Subcutaneous adipose tissue (tissue), 4 donors: ENCODE measurements around the gene TXNRD1. TPM values are rescaled to one million over a fixed set of nuclear protein-coding genes. Genes with fewer than 3 reads are reported as not detected.

ENCODE experiments used
- total RNA-seq, 4 donors: library from RNA; depleted of rRNA; stranded (reverse); fragments of >200 nt; gene quantifications; one replicate each; pipeline ENCODE4 v1.1.0, GENCODE V29; 2016
- TF ChIP-seq, protein P1 (sequence below): fragments of 450-650 bp; IDR thresholded peaks from one replicate; pipeline ENCODE4 v1.5.1; 2016; ENCODE audit warnings: low read depth, mild to moderate bottlenecking, control low read depth, antibody characterized with exemption, moderate library complexity

The TXNRD1 gene
- total RNA-seq, 4 donors from 2014 or later: 76.2 to 122 (median 83.3) TPM

DNA sequence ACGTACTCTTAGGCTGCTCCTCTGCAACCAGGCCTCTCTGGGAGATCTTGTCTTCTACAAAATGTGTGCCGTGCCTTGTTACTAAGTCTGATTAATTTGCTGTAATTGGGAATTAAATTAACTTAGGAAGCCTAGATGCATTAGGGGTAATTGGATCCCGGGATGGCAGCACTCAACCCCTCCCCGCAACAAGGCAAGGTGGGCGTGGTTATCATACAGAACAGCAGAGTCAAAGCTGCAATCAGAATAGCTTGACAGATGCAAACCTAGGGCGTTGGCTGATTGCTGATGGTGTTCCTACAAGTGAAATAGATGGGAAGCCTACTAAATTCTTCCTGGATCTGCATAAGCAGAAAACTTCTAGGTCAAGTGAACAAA is 43.0 kb upstream of the TXNRD1 start:
- TF ChIP-seq, protein P1, sequence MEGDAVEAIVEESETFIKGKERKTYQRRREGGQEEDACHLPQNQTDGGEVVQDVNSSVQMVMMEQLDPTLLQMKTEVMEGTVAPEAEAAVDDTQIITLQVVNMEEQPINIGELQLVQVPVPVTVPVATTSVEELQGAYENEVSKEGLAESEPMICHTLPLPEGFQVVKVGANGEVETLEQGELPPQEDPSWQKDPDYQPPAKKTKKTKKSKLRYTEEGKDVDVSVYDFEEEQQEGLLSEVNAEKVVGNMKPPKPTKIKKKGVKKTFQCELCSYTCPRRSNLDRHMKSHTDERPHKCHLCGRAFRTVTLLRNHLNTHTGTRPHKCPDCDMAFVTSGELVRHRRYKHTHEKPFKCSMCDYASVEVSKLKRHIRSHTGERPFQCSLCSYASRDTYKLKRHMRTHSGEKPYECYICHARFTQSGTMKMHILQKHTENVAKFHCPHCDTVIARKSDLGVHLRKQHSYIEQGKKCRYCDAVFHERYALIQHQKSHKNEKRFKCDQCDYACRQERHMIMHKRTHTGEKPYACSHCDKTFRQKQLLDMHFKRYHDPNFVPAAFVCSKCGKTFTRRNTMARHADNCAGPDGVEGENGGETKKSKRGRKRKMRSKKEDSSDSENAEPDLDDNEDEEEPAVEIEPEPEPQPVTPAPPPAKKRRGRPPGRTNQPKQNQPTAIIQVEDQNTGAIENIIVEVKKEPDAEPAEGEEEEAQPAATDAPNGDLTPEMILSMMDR: no peak

DNA sequence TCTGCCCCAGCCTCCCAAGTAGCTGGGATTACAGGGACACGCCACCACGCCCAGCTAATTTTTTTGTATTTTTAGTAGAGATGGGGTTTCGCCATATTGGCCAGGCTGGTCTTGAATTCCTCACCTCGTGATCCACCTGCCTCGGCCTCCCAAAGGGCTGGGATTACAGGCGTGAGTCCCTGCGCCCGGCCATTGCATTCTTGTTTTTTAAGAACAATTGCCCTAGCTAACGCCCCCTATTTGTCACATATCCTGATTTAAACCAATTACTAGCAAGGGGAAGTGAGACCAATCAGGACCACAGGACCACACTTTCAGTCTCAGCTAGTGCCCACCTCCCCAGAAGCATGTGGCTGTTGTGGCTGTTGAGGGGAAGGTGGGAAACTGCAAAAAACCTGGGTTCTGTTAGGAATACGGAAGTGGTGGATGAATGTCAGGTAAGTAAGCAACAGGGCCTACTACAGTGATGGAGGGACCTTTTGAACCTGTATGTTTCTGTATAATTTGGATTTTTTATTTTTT is 39.8 kb upstream of the TXNRD1 start:
- TF ChIP-seq, protein P1: no peak

DNA sequence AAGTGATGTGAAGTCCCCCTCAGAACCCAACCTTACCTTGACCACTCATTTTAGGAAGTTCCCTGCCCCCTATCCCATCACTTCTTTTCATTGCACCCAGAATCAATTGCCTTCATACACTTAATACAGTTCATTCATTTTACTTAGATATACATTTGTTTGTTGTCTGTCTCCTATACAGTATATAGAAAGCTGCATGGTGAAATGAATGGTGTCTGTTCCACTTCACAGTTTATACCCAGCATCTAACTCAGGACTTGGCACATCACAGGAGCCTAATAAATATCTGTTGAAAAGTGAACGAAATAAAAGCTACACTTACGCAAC is 38.3 kb upstream of the TXNRD1 start:
- TF ChIP-seq, protein P1: no peak

DNA sequence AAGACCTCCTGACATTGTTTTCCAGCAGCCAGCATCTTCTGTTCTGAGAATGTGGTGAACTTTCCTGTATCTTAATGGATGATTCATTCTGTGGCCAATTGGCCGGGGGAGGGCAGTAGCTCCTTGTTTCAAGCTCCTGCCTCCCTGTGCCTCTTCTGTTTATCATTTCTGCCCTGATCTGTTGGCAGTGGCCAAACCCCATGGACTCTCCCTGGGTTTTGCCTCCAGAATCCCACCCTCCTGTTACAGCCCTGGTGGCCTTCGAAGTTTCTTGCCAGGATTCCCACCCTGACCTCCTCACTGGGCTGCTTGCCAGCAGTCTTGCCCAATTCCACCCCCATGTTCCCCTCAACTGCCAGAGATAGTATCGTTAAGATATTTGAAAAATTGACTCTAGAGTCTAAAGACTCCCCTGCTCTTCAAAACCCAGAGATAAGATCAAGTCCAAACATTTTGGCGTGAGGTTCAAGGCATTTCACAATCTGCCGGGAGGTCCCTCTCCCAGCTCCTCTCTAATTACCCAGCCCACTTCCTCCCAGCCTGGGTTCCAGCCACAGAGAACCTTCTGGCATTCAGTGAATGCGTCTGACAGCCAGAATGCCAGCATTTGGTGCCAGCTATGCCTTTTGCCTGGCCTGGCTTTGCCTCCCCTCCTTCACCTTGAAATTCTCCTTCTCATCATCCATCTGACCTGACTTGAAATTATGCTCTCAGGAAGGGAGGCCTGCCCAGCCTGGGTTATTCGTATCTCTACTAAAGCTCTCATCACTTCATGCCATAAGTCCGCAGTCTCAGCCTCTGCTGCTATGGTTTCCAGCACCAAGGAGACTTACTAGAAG is 37.7 kb upstream of the TXNRD1 start:
- TF ChIP-seq, protein P1: no peak

DNA sequence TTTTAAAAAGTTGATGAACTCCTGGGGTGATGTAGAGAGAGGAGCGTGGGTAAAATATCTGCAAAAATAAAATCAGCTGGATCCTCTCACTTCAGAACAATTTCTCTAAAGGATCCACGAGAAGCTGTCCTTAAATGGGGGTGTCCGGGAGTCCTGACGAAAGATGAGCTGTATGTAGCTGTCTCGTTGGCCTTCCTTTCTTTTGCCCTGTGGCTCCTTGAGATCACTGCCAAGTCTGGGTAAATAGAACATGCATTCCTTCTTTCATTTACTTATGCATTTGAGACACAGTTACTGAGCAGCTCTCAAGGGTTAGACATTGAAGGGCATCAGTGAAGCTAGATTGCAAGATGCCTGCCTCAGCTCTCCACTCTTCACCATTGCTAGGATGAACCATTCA is 35.2 kb upstream of the TXNRD1 start:
- TF ChIP-seq, protein P1: no peak

DNA sequence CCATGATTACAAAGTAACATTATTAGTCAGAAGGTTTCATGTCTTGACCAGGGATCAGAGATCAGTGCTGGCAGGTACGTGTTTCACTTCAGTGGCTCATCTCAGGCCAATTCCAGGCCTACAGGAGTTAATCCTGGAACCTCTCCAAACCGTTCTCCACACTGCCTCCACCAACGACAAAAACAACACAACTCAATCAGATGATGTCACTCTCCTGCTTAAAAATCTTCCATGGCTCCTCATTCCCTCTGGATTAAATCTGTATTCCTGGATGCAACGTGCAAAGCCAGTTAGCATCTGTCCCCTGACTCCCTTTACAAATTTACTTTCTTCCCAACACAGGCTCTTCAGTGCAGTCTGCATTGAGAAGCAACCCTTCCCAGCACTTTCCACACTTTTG is 34.3 kb upstream of the TXNRD1 start:
- TF ChIP-seq, protein P1: no peak

DNA sequence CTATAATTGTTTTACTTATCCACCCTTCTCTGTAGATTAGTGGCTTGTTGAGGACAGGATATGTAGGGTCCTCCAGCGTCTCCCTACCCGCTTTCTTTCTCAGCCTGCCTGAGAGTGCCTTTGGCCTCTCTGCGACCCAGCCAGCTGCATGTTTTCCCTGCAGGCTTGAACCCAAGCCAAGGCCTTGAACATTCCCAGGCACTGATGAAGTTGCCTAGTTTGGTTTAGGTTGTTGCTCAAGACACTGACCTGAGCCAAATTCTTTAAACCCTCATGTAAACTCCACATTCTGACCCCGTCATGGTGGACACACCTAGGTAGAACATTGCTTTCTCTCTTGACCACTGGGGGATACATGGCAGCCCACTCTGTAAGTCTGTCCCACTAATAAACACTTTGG is 33.4 kb upstream of the TXNRD1 start:
- TF ChIP-seq, protein P1: no peak
